CD4-positive, alpha-beta T cell treated with Interleukin-15 for 4 hours (primary cell): ENCODE data around the gene SPAG7.

ENCODE experiments used
- DNase-seq: peaks from one replicate; pipeline ENCODE4 v3.0.0-alpha.2; 2020; ENCODE audit warnings: low spot score

The SPAG7 gene

DNA sequence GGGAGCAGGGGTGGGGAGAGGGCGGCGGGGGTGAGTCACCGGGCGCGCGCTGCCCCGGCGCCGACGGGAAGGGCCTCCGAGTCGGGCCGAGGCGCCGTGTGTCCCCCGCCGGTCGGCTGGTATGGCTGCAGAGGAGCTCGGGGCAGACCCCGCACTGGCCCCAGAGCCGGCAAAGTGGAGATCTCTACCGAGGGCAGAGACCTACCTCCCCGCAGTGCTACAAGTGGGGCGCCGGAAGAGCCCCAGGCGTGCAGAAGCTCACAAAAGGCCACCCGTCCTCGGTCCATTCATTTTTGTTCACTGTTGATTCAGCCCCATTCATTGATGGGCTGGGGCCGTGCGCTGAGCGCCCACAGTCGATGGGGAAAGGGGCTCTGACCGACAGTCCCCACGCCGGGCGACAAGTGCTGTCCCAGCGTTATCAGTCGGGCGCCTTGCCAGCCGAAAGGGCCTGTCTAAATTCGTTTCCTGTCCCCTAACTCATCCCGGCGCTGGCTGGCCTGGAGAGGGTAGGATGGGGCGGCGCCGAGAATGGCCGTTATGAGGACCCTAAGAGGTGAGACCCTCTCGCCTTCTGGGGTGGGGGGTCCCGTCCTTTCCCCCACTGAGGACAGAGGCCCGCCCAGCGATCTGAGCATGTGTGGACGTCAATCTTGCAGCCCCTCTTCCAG lies 17.4 kb downstream of the SPAG7 start:
- no peak for DNase-seq

DNA sequence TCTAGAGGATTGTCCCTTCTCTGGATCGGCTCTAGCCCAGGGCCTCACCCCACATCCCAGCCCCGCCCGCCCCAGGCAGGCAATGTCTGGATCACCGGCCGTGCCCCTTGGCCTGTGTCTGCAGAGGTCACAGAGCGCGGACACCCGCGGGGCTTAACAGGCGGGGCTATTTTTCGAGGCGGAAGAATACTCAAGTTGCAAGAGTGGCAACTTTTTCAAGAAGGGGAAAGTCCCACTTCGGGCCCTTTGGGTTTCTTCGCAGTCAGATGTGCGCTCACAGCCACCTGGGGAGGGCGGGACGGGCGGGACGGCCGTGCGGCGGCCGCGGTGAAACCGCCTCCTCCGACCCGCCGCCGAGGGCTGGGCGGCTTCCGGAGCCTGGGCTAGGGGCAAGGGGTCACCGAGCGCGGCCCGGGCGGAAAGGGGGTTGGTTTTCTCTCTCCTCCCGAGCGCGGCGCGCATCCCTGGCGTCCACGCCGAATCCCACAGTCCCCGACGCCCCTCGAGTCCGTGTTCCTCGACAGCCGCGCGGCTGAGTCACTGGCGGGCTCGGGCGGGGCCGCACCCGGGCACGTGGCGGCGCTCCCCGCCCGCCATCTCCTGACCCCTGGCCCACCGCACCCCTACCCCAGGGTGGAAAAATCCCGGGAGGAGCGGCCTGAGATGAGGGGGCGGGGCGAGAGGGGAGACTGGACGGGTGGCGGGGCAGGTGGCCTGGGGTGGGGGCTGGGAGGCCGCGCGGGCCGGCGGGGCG lies 18.1 kb downstream of the SPAG7 start:
- DNase-seq = peak; percentile 86

- DNase-seq = peak; percentile 74
Observed at GRCh38 chr17:4948931-4949320, 18.7 kb downstream of the SPAG7 start.

DNA sequence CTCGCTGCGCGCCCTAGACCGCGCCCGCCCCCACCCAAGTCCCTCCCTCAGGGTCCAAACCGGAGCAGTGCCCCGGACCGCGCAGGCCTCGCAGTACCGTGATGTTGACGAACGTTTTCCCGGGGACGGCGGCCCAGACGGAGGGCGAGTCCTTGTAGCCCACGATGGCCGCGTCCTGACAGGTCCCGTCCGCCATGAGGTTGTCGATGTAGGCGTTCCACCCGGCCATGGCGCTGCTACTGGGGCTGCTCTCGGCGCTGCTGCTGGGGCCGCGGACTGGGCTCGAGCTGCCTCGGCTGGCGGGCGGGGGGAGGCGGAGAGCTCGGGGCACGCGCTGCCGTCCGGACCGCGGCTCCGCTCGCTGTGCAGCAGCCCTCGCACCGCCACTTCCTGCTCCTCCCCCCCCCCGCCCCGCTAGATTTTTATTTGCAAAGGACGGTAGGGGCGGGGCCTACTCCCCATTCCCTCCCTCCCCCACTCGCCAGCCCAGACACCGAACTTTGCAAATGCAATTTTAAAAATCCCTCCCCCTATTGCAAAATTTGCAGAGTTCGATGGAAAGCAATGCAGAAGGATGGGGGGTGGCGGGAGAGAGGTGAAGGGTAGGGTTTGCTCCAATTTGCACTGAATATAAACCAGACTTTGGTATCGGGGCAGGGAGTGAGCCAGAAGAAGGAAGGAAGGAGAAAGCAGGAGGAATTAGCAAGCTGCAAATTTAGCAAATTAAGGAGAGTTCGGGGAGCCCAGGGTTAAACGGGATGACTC lies 19.3 kb downstream of the SPAG7 start, which contains the start of gene PFN1:
Gene PFN1, minus strand, starts transcription at position 365 of the 765 bp plus-strand sequence. Its CDS starts 136 bp downstream, at position 229.
- peak; percentile 94 for DNase-seq

GRCh38 chr17:4947411-4948165 lies 20.0 kb downstream of the SPAG7 start:
- peak; percentile 64 for DNase-seq

DNA sequence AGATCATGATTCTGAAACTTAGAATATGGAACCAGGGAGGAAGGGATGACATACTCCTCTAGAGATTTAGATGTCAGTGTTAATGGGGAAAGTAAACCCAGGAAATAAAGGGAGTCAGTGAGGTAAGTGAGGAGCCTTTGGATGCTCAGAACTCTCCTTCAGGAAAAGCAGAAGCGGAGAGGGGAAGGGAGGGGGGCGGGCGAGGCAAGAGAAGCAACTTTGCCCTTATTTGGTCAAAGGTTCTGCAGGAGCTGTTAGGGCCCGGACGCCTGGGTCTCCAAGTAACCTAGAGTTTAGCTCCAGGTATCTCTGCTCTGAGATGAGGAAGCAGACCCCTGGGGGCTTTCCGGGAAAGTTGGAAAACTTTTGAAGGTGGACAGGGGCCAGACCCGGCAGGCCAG lies 20.6 kb downstream of the SPAG7 start:
- DNase-seq = no peak

DNA sequence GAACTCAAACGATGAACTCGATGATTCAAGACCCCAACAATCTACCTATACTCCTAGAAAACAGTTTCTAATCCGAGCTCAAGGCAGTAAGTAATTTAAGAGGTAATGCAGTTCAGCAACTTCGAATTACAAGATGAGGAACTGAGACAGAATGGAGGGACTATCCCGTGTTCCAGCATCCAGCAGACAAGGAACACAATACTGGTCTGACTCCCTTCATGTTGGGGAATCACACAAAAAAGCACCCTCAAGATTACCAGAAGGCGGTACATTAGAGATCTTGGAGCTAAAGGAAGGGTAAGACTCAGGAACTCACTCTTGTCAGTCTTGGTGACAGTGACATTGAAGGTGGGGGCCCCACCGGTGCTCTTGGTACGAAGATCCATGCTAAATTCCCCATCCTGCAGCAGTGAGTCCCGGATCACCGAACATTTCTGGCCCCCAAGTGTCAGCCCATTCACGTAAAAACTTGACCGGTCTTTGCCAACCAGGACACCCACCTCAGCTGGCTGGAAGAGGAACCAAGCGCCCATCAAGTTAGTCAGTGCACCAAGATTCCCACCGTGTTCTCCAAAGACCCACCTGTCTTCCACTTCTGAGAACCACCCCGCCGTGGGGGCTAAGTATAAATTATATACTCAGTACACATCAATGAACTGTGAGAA lies 21.2 kb downstream of the SPAG7 start:
- no peak for DNase-seq

DNA sequence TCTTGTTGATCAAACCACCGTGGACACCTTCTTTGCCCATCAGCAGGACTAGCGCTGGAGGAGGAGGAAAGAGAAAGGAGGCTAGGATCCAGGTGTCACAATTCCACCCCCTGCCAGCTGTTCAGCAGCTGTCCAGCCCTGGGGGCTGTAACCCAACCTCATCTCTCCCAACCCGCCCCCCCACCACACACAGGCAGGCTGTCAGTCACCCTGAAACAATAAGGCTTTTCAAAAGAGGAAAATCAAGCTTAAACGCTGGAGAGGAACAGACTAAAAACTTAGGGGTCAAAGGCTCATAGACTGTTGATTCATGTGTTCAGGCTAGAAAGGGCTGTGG lies 21.7 kb downstream of the SPAG7 start:
- DNase-seq = no peak

GRCh38 chr17:4945176-4945943 lies 22.3 kb downstream of the SPAG7 start:
- DNase-seq = peak; percentile 85

DNA sequence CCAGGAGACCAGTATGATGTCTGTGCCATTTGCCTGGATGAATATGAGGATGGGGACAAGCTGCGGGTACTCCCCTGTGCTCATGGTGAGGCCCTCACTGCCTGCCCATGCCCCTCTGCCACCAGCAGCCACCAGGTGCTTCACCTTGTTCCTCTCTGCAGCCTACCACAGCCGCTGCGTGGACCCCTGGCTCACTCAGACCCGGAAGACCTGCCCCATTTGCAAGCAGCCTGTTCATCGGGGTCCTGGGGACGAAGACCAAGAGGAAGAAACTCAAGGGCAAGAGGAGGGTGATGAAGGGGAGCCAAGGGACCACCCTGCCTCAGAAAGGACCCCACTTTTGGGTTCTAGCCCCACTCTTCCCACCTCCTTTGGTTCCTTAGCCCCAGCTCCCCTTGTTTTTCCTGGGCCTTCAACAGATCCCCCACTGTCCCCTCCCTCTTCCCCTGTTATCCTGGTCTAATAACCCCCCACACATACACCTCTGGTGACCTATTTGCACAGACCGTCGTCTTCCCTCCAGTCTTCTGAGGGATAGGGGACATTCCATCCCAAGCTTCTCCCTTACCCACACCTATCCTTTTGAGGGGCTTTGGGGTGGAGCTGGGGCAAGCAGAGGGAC lies 23.0 kb downstream of the SPAG7 start:
- DNase-seq = no peak

DNA sequence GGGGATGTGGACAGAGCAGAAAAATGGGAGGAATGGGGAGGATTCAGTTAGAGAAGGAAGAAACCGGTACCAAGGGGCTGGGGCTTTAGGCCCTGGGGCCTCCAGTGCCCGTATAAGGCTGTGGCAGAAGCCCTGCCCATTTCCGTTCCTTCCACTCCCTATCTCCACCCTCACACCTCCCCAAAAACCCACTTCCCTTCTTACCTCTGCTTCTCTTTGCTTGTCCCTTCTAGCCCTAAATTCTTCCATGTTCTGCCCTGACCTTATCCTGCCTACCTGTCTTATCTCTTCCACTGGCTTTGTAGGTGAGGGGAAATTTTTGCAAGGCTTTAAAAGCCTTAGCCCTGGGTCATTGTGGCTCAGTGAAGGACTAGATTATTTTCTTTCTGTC lies 23.5 kb downstream of the SPAG7 start:
- peak; percentile 62 for DNase-seq

DNA sequence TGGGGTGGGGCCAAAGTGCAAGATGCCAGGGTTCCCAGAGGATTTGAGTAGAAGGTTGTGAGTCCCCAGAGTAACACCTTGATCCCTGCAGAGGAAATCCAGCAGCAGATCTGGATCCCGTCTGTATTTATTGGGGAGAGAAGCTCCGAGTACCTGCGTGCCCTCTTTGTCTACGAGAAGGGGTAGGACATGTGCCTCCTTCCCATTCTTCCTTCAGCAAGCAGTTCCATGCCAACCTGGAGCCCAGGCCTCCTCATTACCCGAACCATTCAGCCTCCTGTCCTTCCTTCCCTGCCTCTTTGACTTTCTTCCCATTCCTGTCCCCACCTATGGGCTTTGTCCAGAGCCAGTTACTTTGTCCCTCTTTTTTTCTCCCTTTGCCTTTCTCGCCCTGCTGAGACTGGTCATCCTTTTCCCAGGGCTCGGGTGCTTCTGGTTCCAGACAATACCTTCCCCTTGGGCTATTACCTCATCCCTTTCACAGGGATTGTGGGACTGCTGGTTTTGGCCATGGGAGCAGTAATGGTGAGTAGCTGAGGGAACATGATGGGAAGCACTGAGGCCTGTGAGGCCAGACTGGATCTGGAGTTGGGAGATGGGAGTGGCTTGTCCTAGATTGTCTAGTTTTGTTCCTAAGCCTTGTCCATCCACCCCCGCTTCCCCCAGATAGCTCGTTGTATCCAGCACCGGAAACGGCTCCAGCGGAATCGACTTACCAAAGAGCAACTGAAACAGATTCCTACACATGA lies 24.7 kb downstream of the SPAG7 start:
- no peak for DNase-seq

- DNase-seq = no peak
Observed at GRCh38 chr17:4941319-4941610, 26.4 kb downstream of the SPAG7 start.

- DNase-seq = no peak
Observed at GRCh38 chr17:4940555-4941318, 26.9 kb downstream of the SPAG7 start.

DNA sequence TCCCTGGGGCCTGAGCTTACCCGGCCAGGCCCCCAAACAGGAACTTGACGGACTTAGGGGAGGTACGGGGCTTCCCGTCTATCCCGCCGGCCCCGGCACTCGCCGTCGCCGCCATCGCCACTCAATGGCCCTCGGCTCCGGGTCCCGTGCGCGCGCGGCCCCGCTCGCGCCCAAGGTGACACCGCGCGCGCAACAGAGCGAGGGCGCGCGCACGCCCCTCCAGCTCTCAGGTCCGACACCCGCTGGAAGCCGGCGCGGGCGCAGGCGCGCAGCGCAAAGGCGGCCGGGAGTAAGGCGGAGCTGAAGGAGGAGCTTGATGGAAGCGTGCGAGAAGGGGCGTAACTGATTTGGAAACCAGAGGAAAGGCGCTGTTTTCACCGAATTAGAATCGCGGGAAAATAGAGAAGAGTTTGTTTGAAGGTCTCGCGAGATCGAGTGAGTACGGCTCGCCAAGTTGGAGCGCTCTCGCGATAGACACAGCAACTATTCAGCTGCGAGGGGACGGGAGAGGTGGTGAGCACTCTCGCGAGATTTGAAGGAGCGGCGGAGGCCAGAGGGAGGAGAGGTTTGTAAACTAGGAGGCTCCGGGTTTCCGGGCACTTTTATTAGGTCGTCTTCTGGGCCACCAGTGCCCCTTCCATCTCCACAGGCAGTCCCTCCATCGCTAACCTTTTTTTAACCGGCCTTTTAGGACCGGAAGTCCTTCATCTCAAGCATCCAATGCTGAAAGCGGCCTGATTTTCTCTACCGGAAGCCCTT lies 27.6 kb downstream of the SPAG7 start, which contains the start of the genes RNF167 and SLC25A11:
Gene RNF167, plus strand, starts transcription at position 473 of the 759 bp plus-strand sequence. CDS start 642 bp downstream, outside the sequence.
Gene SLC25A11, minus strand, starts transcription at position 251 of the 759 bp plus-strand sequence. Its CDS starts 136 bp downstream, at position 115.
- peak; percentile 99 for DNase-seq

GRCh38 chr17:4939546-4939795 lies 28.1 kb downstream of the SPAG7 start:
- no peak for DNase-seq

- no peak for DNase-seq
Observed at GRCh38 chr17:4938688-4939545, 28.7 kb downstream of the SPAG7 start.
